ENCODE data around the gene THBD.

- TF ChIP-seq CTCF (IDR thresholded peaks at IDR 0.05) (no peak), POLR2A (IDR thresholded peaks at IDR 0.05) (no peak), EP300 (IDR thresholded peaks at IDR 0.05) (no peak), POLR2AphosphoS5 (IDR thresholded peaks at IDR 0.05) (no peak)
These were observed 42.0 kb downstream of the THBD start for GRCh38 chr20:23007462-23007861.
